Iris pigment epithelial cell (primary cell): ENCODE measurements around the gene RNF151.
"Not testable (repeated sequence)": the region's sequence is repeated elsewhere in the genome, so short reads cannot be mapped to it uniquely, and the experiment has no call there.

Experiments
- DNase-seq: peaks from one replicate; pipeline ENCODE4 v3.0.0-alpha.2; 2011; ENCODE audit warnings: low read depth

Gene RNF151

DNA sequence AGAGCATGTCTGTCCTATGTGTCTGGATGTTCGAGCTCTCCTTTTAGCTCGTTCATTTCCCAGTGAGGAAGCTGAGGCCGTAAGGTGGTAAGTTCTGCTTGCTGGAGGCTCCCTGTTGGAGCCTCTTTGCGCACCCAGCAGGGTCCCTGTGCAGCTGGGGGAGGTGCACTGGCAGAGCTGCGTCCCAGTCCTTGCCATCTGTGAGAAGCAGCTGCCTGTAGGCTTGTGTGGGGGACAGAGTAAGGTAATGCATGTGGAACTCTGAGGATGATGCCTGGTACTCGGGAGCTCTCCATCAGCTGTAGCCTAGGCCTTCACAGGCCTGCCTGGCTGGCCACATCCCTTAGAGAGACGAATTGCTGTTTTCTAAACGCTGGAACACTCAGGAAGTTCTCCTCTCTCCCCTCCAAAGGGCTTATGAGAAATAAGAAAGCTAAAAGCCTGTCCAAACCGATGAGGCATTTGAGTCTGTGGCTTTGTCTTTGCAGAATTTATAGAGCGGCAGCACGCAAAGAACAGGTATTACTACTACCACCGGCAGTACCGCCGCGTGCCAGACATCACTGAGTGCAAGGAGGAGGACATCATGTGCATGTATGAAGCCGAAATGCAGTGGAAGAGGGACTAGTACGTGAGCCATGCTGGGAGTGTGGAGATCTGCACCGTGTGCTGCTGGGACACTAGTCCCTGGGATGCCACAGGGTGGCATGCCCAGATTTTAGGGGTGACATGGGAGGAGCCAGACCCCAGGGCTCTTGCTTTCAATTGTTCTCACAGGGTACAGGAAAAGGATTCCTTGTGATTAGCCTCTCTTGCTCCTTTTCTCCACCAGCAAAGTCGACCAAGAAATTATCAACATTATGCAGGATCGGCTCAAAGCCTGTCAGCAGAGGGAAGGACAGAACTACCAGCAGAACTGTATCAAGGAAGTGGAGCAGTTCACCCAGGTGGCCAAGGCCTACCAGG lies 5.7 kb upstream of the RNF151 start:
- DNase-seq, result no peak

GRCh38 chr16:1961651-1962067 lies 5.0 kb upstream of the RNF151 start:
- no peak for DNase-seq

DNA sequence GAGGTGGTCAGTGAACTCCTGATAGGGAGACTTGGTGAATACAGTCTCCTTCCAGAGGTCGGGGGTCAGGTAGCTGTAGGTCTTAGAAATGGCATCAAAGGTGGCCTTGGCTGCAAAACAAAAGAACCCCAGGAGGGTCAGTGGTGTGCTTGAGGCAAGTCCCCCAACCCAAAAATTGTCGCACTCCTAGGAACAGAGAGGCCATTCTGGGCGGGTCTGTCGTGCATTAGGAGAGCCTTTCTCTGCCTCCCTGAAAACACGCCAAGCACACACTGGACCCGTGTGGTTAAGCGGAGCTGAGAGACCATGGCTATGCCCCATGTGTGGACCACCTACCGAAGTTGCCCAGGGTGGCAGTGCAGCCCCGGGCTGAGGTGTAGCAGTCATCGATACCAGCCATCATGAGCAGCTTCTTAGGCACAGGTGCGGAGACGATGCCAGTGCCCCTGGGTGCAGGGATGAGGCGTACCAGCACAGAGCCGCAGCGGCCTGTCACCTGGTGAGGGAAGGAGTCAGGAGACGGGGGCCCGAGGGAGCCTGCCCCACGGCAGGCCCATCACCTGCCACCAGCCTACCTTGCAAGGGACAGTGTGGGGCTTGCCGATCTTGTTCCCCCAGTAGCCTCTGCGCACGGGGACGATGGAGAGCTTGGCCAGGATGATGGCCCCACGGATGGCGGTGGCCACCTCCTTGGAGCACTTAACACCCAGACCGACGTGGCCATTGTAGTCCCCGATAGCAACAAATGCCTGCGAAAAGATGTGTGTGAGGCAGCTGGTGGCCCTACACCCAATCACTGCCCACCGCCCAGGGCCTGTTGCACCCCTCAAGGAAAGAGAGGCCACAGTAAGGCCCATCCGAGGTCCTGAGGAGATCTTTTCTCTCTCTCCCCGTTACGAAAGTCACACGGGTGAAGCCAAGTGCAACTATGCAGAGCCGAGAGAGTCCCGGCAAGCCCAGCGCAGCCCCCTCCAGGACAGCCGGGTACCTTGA lies 4.2 kb upstream of the RNF151 start:
- not testable (repeated sequence) for DNase-seq

GRCh38 chr16:1963806-1964505 lies 2.7 kb upstream of the RNF151 start:
- no peak for DNase-seq

- DNase-seq, result peak; percentile 98
Observed at GRCh38 chr16:1964506-1965395, 1.9 kb upstream of the RNF151 start, which contains the start of gene RPS2. RPS2 (minus strand) TSS chr16:1964826; CDS start chr16:1964625, 201 bp downstream.

GRCh38 chr16:1965396-1966001 lies 1.2 kb upstream of the RNF151 start:
- DNase-seq, result no peak

DNA sequence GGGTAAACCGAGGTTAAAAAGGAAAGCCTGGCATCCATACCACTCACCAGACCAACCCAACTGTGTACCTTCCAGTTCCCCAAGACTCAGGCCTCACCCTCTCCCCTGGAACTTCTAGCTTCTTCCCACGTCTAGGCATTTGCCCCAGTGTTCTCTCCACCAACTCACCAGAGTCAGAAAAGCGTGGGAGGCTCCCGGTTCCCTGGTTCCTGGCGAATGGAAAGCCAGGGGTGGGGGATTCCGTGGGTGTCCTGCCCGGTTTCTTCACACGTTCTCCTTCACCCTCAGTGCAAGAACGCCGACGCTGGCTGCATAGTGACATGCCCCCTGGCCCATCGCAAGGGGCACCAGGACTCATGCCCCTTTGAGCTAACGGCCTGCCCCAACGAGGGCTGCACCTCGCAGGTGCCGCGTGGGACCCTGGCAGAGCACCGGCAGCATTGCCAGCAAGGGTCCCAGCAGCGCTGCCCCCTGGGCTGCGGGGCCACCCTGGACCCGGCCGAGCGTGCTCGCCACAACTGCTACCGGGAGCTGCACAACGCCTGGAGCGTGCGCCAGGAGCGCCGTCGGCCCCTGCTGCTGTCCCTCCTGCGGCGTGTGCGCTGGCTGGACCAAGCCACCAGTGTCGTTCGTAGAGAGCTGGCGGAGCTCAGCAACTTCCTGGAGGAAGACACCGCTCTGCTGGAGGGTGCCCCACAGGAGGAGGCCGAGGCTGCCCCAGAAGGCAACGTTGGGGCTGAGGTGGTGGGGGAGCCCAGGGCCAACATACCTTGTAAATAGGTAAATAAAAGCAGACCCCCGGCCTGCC lies 1.7 kb downstream of the RNF151 start:
- no peak for DNase-seq

DNA sequence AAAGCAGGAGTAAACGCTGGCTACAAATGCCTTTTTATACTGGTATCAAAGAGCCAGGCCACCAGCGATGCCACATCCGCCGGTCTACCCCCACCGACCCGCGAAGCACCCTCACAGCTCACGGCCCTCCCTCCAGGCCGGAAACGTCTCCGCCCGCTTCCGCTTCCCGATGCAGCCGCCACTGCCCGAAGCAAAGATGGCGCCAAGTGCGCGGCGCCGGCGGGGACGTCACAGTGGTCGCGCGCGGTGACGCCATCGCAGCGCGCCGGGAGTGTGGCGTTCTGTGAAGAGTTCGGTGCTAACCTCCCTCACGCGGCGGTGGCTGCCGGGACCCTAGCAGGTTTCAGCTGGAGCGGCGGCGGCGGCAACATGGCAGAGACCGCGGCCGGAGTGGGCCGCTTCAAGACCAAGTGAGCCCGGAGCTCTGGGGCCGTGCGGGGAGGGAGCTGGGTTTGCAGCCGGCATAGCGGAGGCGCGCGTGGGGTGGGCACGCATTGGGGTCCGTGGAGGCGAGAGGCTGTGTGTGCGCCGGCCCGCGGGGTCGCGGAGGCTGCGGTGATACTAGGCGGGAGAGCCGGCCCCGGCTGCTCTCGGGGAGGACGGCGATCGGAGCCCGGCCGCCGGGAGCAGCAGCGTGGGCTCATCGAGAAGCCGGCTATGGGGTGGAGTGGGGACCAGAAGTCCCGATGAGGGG lies 5.3 kb downstream of the RNF151 start, which contains the start of gene TBL3:
TBL3 (plus strand) TSS at position 258 of the 694 bp plus-strand sequence; CDS start at position 370, 112 bp downstream.
- DNase-seq, result peak; percentile 94

DNA sequence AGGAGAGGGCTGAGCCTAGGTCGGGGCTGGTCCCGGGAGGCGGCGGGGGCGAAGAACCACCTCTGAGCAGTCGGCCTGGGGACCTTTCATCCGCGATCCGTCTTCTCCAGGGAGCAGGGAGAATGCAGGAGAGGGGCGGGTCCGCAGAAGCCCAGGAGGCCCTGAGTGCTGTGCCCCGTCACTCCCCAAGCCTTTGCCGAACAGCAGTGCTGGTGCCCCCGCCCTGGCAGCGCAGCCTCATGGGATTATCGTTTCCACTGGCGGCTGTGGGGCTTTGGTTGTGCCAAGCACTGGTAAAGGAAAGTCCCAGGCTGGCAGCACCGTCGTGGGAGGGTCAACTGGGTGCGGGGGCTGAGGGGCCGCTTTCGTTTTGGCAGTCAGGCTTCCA lies 5.8 kb downstream of the RNF151 start:
- DNase-seq, result peak; percentile 45

DNA sequence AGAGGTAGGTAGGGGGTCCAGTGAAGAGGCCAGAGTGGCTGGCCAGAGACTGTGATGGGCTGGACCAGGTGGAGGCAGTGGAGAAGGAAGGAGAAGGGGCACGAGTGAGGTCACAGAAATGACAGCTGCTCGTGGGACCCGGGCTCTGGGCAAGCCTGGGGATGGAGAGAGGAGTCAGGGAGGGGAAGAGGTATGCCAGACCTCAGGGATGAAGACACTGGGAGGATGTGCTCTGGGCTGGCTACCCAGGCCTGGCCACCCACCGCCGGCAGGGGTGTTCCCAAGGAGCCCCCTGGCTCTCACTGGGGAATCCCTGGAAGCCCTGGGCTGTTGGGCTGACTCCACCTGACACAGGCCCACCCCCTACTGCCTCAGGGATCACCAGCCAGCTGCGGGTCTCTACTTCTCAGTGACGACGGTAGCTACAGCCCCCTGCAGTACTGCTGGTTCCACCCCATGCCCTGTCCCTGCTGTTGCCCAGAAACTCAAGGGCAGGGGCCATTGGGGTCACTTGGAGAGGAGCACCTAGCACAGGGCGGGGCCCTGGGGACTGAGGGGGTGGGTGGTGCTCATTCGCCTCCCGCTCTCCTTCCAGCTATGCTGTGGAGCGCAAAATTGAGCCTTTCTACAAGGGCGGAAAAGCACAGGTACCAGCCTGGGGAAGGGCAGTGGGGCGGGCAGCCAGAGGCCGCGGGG lies 7.0 kb downstream of the RNF151 start:
- no peak for DNase-seq

DNA sequence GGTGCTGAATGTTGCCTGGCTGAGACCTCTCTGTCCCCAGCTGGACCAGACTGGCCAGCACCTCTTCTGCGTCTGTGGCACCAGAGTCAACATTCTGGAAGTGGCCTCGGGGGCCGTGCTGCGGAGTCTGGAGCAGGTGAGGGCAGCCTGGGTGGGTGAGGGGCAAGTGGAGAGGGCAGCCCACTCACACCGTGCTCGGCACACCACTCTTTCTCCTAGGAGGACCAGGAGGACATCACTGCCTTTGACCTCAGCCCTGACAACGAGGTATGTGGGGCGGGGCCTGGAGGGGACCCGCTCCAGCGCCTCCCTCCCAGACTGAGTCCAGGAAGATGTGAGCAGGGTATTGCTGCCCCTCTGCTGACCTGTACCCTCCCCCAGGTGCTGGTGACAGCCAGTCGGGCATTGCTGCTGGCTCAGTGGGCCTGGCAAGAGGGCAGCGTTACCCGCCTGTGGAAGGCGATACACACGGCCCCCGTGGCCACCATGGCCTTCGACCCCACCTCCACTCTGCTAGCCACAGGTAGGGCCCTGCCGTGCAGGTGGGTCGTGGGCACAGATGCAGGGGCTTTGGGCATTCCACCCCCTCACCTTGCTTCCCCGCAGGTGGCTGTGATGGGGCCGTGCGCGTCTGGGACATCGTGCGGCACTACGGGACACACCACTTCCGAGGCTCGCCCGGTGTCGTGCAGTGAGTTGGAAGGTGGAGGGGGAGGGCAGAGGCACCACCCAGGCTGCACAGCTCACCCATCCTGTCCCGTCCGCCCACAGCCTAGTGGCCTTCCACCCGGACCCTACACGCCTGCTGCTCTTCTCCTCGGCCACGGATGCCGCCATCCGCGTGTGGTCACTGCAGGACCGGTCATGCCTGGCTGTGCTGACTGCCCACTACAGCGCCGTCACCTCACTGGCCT lies 7.8 kb downstream of the RNF151 start:
- no peak for DNase-seq

GRCh38 chr16:1975432-1976215 lies 9.0 kb downstream of the RNF151 start:
- no peak for DNase-seq

DNA sequence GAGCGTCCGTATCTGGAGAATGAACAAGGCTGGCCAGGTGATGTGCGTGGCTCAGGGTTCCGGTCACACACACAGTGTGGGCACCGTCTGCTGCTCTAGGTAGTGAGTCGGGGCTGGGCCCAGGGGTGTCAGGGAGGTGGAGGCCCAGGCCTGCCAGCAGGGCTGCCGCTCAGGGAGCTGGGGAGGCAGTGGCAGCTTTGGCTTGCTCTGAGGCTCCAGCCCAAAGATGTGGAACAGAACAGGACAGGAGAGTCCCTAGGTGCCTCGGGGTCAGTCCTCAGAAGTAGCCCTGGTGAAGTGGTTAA lies 9.5 kb downstream of the RNF151 start:
- no peak for DNase-seq

- no peak for DNase-seq
Observed at GRCh38 chr16:1976951-1977874, 10.6 kb downstream of the RNF151 start.

DNA sequence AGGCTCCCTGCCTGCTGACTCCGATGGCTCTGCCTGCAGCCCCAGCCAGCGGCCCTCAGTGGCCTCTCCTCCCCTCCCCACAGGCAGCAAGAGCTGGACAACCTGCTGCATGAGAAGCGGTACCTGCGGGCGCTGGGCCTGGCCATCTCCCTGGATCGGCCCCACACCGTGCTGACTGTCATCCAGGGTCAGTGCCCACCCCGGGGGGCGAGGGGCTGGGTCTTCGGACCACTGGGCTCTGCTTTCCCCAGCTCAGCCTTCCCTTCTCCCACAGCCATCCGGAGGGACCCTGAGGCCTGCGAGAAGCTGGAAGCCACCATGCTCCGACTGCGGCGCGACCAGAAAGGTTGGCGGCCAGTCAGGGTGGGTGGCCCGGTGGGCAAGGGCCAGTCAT lies 11.2 kb downstream of the RNF151 start:
- DNase-seq, result no peak
